Activated CD8-positive, alpha-beta memory T cell treated with anti-CD3 and anti-CD28 coated beads for 36 hours (primary cell): ENCODE results near the gene ABCB11. TPM values are rescaled to one million over a fixed set of nuclear protein-coding genes. Genes with fewer than 3 reads are reported as not detected.
"Not testable (repeated sequence)": the region's sequence is repeated elsewhere in the genome, so short reads cannot be mapped to it uniquely, and the experiment has no call there.

Experiments used
- CTCF ChIA-PET: fragments of 350-600 bp; sonication (Branson Sonifier 250); formaldehyde crosslinking; loops from one replicate; lab custom pipeline; 2021; ENCODE audit warnings: antibody characterized with exemption; lab: Charles Lee
- POLR2A ChIA-PET: fragments of 350-600 bp; sonication (Branson Sonifier 250); formaldehyde crosslinking; loops from one replicate; lab custom pipeline; 2021; ENCODE audit warnings: antibody characterized with exemption; lab: Charles Lee
- total RNA-seq, 2 experiments: library from RNA; stranded (reverse); gene quantifications; one replicate each; pipeline ENCODE4 v1.2.3, GENCODE V29; 2021

Gene ABCB11
- total RNA-seq, 2 experiments from 2014 or later: not detected

DNA sequence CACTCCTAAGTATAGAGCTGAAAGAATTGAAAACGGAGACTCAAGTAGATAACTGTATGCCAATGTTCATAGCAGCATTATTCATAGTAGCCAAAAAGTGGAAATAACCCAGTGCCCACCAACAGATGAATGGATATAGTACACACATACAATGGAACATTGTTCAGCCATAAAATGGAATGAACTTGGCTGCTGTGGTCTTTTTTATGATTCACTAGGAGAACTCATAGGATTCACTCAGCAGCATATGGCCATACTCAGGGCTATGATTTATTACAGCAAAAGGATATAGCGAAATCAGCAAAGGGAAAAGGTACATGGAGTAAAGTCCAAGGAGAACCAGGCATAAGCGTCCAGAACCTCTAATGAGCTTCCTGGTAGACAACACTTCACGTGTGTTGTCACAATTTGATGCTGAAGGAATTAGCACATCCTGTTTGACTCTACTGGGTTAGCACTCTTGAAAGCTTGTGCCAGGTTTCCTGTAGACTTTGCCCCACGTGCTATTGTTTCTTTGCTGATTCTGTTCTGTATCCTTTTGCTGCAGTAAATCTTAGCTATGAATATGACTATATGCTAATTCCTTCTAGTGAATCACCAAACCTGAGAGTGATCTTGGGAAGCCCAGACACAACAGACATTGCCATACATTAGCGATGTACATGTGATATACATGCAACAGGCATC lies 156.6 kb downstream of the ABCB11 start:
- ChIA-PET CTCF (no interaction called here), POLR2A (no interaction called here)

GRCh38 chr2:168870824-168871223 lies 160.3 kb downstream of the ABCB11 start:
- POLR2A ChIA-PET, CTCF ChIA-PET: not testable (repeated sequence)

Other genes starting within 250 kb of the ABCB11 start
- gene NOSTRIN, start 228.7 kb downstream of the ABCB11 start, total RNA-seq: not detected
- gene SPC25, start 140.9 kb downstream of the ABCB11 start, total RNA-seq: 10 to 100 TPM; 26.8 to 29.0 TPM
- gene G6PC2, start 130.0 kb downstream of the ABCB11 start, total RNA-seq: not detected
- gene DHRS9, start 38.2 kb upstream of the ABCB11 start, total RNA-seq: under 1 TPM in 1 of 2 experiments, not detected in 1; 0.19 TPM